K562 (cell line): ENCODE measurements around the gene RPN1. TPM values are rescaled to one million over a fixed set of nuclear protein-coding genes. Genes with fewer than 3 reads are reported as not detected.
A peak's percentile ranks its signal among the peaks of the same experiment; 100 is the strongest.

ENCODE experiments used
- CREB3L1 ChIP-seq: fragments of 450-650 bp; IDR thresholded peaks from 2 replicates; pipeline ENCODE4 v1.6.1; 2014; ENCODE audit warnings: low read depth, mild to moderate bottlenecking, moderate library complexity, borderline replicate concordance
- CXXC5 ChIP-seq: fragments of 250-450 bp; sonication (Bioruptor Pico); IDR thresholded peaks from 2 replicates; pipeline ENCODE4 v1.8.0; 2022; ENCODE audit warnings: inconsistent platforms, mild to moderate bottlenecking, moderate library complexity
- FOSL1 ChIP-seq: fragments of 200-800 bp; sonication (Bioruptor generic); conservative IDR thresholded peaks from 2 replicates; pipeline ENCODE4 v1.6.1; 2016; ENCODE audit warnings: missing genetic modification characterization, missing compliant biosample characterization
- HDAC1 ChIP-seq, 2 experiments: fragments of 450-650 bp; IDR thresholded peaks; 2 replicates each; pipeline ENCODE4 v1.6.1; 2016 to 2017; ENCODE audit warnings: inconsistent platforms in 1 of 2, mild to moderate bottlenecking in 1 of 2, moderate library complexity in 1 of 2
- KDM5B ChIP-seq: fragments of 200-600 bp; sonication (generic); IDR thresholded peaks from 2 replicates; pipeline ENCODE4 v1.6.1; 2012; ENCODE audit warnings: low read depth, mild to moderate bottlenecking, moderate library complexity, low read length, control low read depth, inconsistent platforms; ENCODE audit not compliant: insufficient replicate concordance
- MCM2 ChIP-seq: fragments of 450-650 bp; IDR thresholded peaks from 2 replicates; pipeline ENCODE4 v1.6.1; 2017; ENCODE audit warnings: low read depth, mild to moderate bottlenecking
- MXI1 ChIP-seq: IDR thresholded peaks from 2 replicates; pipeline ENCODE4 v1.6.1; 2011; ENCODE audit warnings: low read depth, mild to moderate bottlenecking, improper control_type of control experiment, low read length
- RERE ChIP-seq: sonication (generic); formaldehyde crosslinking; IDR thresholded peaks from 2 replicates; pipeline ENCODE4 v1.8.0; 2023; ENCODE audit warnings: missing genetic modification reagents, mild to moderate bottlenecking, borderline replicate concordance
- SAFB ChIP-seq: fragments of 200-400 bp; formaldehyde crosslinking; IDR thresholded peaks from 2 replicates; pipeline ENCODE4 v1.6.1; 2017; ENCODE audit warnings: low read depth, low read length, borderline replicate concordance
- SMC3 ChIP-seq: conservative IDR thresholded peaks from 2 replicates; pipeline ENCODE4 v1.6.1; 2011; ENCODE audit warnings: low read depth, low read length, improper control_type of control experiment; ENCODE audit not compliant: insufficient read depth
- THAP12 ChIP-seq: fragments of 250-450 bp; sonication (Bioruptor Pico); IDR thresholded peaks from 2 replicates; pipeline ENCODE4 v1.9.0; 2021; ENCODE audit warnings: mild to moderate bottlenecking, inconsistent platforms
- ZNF212 ChIP-seq: fragments of 450-650 bp; formaldehyde crosslinking; IDR thresholded peaks from 2 replicates; pipeline ENCODE4 v1.4.0; 2020; ENCODE audit warnings: mild to moderate bottlenecking
- ZNF232 ChIP-seq: sonication (generic); formaldehyde crosslinking; IDR thresholded peaks from 2 replicates; pipeline ENCODE4 v1.8.0; 2022; ENCODE audit warnings: mild to moderate bottlenecking, missing genetic modification reagents
- ZNF511 ChIP-seq: sonication (generic); formaldehyde crosslinking; IDR thresholded peaks from 2 replicates; pipeline ENCODE4 v1.8.0; 2022; ENCODE audit warnings: mild to moderate bottlenecking, missing genetic modification reagents
- ZNF707 ChIP-seq: fragments of 250-450 bp; sonication (Bioruptor Pico); conservative IDR thresholded peaks from 2 replicates; pipeline ENCODE4 v1.8.0; 2022; ENCODE audit warnings: inconsistent platforms, mild to moderate bottlenecking, moderate library complexity
- polyA plus RNA-seq, 8 experiments: library from polyadenylated mRNA; depleted of rRNA in 4 of 8; stranded (reverse) in 5 of 8; unstranded in 3 of 8; fragments of >200 nt; fragmentation: Nextera tagmentation in 2 of 8; fragmentation: Illumina TruSeq in 1 of 8; extraction: Ambion mirVana in 2 of 8; extraction: Trizol in 1 of 8; gene quantifications; 2 replicates each; pipeline versions ENCODE4 v1.2.1 to v1.2.3, GENCODE V29; 2011 to 2014; ENCODE audit warnings: inconsistent platforms in 1 of 8, missing spikeins in 1 of 8
- total RNA-seq, 7 experiments: library from RNA; depleted of rRNA in 6 of 7; stranded (reverse); fragments of >200 nt in 6 of 7; fragmentation: Illumina TruSeq in 2 of 7; extraction: Trizol in 2 of 7; gene quantifications; 2 replicates each; pipeline versions ENCODE4 v1.2.1 to v1.2.3, GENCODE V29; 2011 to 2021; ENCODE audit warnings: low replicate concordance in 1 of 7

Gene RPN1
- total and polyA plus RNA-seq, 9 of the 15 experiments (the other 6 are each of a cell fraction or from before 2014, with no cell fraction given): 39.5 to 300 (median 148) TPM

GRCh38 chr3:128680603-128681368 lies 30.2 kb upstream of the RPN1 start (continued):
- TF ChIP-seq CREB3L1 (peak; percentile 98), ZNF511 (CRISPR knock-in tag) (no peak), FOSL1 (tag) (peak; percentile 27; the same call in 1 of the 2 replicates), SAFB (0 out of 2 replicates have a peak, but pooled peaks have one; percentile 37), THAP12 (CRISPR knock-in tag) (0 out of 2 replicates have a peak, but pooled peaks have one; percentile 25), MCM2 (no peak), ZNF707 (CRISPR knock-in tag) (no peak), ZNF212 (CRISPR knock-in tag) (no peak), MXI1 (no peak), SMC3 (peak; percentile 68), ZNF232 (no peak), HDAC1 (IDR thresholded peaks at IDR 0.05) (no peak; a peak in 2 of 4 replicates), CXXC5 (peak; percentile 74; the same call in 1 of the 2 replicates), RERE (no peak), KDM5B (peak; percentile 72)
